Neuronal stem cell (in vitro differentiated cells): ENCODE data around the gene HERC4.

Experiments used
- DNase-seq: peaks from one replicate; pipeline ENCODE4 v3.0.0-alpha.2; 2013; ENCODE audit warnings: low spot score
- H2AFZ ChIP-seq: one replicate; pipeline ENCODE4 v1.6.1; 2013; ENCODE audit warnings: mild to moderate bottlenecking, low read length, inconsistent platforms
- H2AK5ac ChIP-seq: 2 replicates; pipeline ENCODE4 v1.6.1; 2013; ENCODE audit warnings: low read depth, mild to moderate bottlenecking, inconsistent platforms, low read length, moderate library complexity, mixed read lengths
- H2BK120ac ChIP-seq: 2 replicates; pipeline ENCODE4 v1.6.1; 2013; ENCODE audit warnings: low read depth, mild to moderate bottlenecking, inconsistent platforms, low read length, moderate library complexity, mixed read lengths
- H2BK12ac ChIP-seq: one replicate; pipeline ENCODE4 v1.6.1; 2013; ENCODE audit warnings: low read length, inconsistent platforms
- H2BK15ac ChIP-seq: 2 replicates; pipeline ENCODE4 v1.6.1; 2013; ENCODE audit warnings: mild to moderate bottlenecking, low read length, inconsistent platforms, mixed read lengths
- H2BK5ac ChIP-seq: one replicate; pipeline ENCODE4 v1.6.1; 2013; ENCODE audit warnings: inconsistent platforms, mild to moderate bottlenecking, low read length, moderate library complexity
- H3K14ac ChIP-seq: one replicate; pipeline ENCODE4 v1.6.1; 2013; ENCODE audit warnings: low read length, inconsistent platforms
- H3K18ac ChIP-seq: 2 replicates; pipeline ENCODE4 v1.6.1; 2013; ENCODE audit warnings: low read length, inconsistent platforms
- H3K23ac ChIP-seq: 2 replicates; pipeline ENCODE4 v1.6.1; 2013; ENCODE audit warnings: low read depth, mild to moderate bottlenecking, mixed read lengths, low read length, inconsistent platforms; ENCODE audit not compliant: poor library complexity
- H3K27ac ChIP-seq: replicated peaks from 3 replicates; pipeline ENCODE4 v1.5.1; 2013; ENCODE audit warnings: low read length, inconsistent platforms
- H3K27me3 ChIP-seq, 3 experiments: 2 replicates each; pipeline ENCODE4 v1.6.1; 2013; ENCODE audit warnings: low read length in 3 of 3, mild to moderate bottlenecking in 2 of 3, inconsistent platforms in 1 of 3, low read depth in 1 of 3, mixed read lengths in 1 of 3, moderate library complexity in 1 of 3; ENCODE audit not compliant: control insufficient read depth in 3 of 3, insufficient read depth in 3 of 3
- H3K36me3 ChIP-seq, 2 donors: replicated peaks in 1 of 2; 2 replicates each; pipeline ENCODE4 v1.6.1; 2013; ENCODE audit warnings: low read length in 2 of 2; ENCODE audit not compliant: control insufficient read depth in 2 of 2, insufficient read depth in 2 of 2
- H3K4ac ChIP-seq: 2 replicates; pipeline ENCODE4 v1.6.1; 2013; ENCODE audit warnings: inconsistent platforms, mild to moderate bottlenecking, low read length, moderate library complexity
- H3K4me1 ChIP-seq, 2 donors: 1 replicate in 1 of 2; 2 replicates in 1 of 2; pipeline ENCODE4 v1.6.1; 2013; ENCODE audit warnings: low read length in 2 of 2, low read depth in 1 of 2; ENCODE audit not compliant: control insufficient read depth in 2 of 2, insufficient read depth in 1 of 2
- H3K4me2 ChIP-seq: one replicate; pipeline ENCODE4 v1.6.1; 2013; ENCODE audit warnings: mild to moderate bottlenecking, low read length, inconsistent platforms; ENCODE audit not compliant: insufficient read depth, poor library complexity, severe bottlenecking
- H3K4me3 ChIP-seq, 2 donors: 2 replicates each; pipeline ENCODE4 v1.5.1; 2013; ENCODE audit warnings: low read length in 2 of 2, mild to moderate bottlenecking in 2 of 2, inconsistent platforms in 1 of 2, moderate library complexity in 1 of 2
- H3K79me1 ChIP-seq: one replicate; pipeline ENCODE4 v1.6.1; 2013; ENCODE audit warnings: low read depth, mild to moderate bottlenecking, inconsistent platforms, low read length, moderate library complexity
- H3K9ac ChIP-seq: one replicate; pipeline ENCODE4 v1.6.1; 2013; ENCODE audit warnings: mild to moderate bottlenecking, low read depth, low read length, inconsistent platforms; ENCODE audit not compliant: poor library complexity
- H3K9me3 ChIP-seq, 2 donors: replicated peaks in 1 of 2; 2 replicates each; pipeline versions ENCODE3 to v1.6.1; 2013; ENCODE audit warnings: low read length in 2 of 2, mild to moderate bottlenecking in 2 of 2, inconsistent platforms in 1 of 2, low read depth in 1 of 2, mixed read lengths in 1 of 2, moderate library complexity in 1 of 2; ENCODE audit not compliant: control insufficient read depth in 2 of 2, insufficient read depth in 1 of 2
- H4K8ac ChIP-seq: one replicate; pipeline ENCODE4 v1.6.1; 2013; ENCODE audit warnings: low read depth, mild to moderate bottlenecking, inconsistent platforms, low read length, moderate library complexity
- H4K91ac ChIP-seq: one replicate; pipeline ENCODE4 v1.6.1; 2013; ENCODE audit warnings: low read length, low read depth, mild to moderate bottlenecking, inconsistent platforms; ENCODE audit not compliant: poor library complexity
- WGBS, 2 donors: extraction: QIAGEN DNeasy Blood & Tissue Kit; methylation state at CpG; one replicate each; pipeline ENCODE4 v1.1.7; 2013; ENCODE audit warnings: missing lambda C conversion rate in 2 of 2, mixed read lengths in 1 of 2; ENCODE audit not compliant: insufficient read length in 2 of 2, insufficient replicate concordance in 1 of 2; ENCODE audit errors: extremely low coverage in 2 of 2; 5-methylcytosine and 5-hydroxymethylcytosine counted together

The HERC4 gene

GRCh38 chr10:68118657-68119056 lies 43.6 kb upstream of the HERC4 start:
- Histone ChIP-seq H2AK5ac (no peak overlapping the region), H3K36me3 (no peaks in the 10 kb centered on the region), H3K4me2 (no peak overlapping the region), H2BK5ac (no peak overlapping the region), H3K27me3 (peaks cover 0 to 6% (median 0%) of the 10 kb centered on the region in 3 experiments), H3K23ac (no peak overlapping the region), H2BK12ac (no peak overlapping the region), H4K91ac (no peak overlapping the region), H3K79me1 (peaks cover 1% of the 10 kb centered on the region), H2BK15ac (no peak overlapping the region), H3K9me3 (no peaks in the 10 kb centered on the region), H3K4me1 (no peaks in the 10 kb centered on the region), H3K27ac (no peak overlapping the region), H3K18ac (no peak overlapping the region), H3K9ac (no peak overlapping the region), H3K4ac (no peak overlapping the region), H3K14ac (no peak overlapping the region), H2BK120ac (no peak overlapping the region), H4K8ac (no peak overlapping the region), H3K4me3 (no peak overlapping the region), H2AFZ (no peak overlapping the region)
- whole genome bisulfite sequencing, 2 donors = no CpG with 5 or more reads among the region's 3 CpGs
- DNase-seq = no peak

- no peak overlapping the region for H4K91ac ChIP-seq
- no CpG with 5 or more reads among the region's 1 CpG for WGBS, 2 donors
- no peak overlapping the region for H3K4ac ChIP-seq
These were observed 37.8 kb upstream of the HERC4 start for GRCh38 chr10:68112837-68113236.

GRCh38 chr10:68111584-68111983 lies 36.5 kb upstream of the HERC4 start:
- Histone ChIP-seq H3K27ac (no peak overlapping the region), H2BK5ac (no peak overlapping the region)
- no CpG with 5 or more reads among the region's 2 CpGs for WGBS, 2 donors

More at GRCh38 chr10:68112837-68113236, 37.8 kb upstream of the HERC4 start:
- no peak overlapping the region for H3K14ac ChIP-seq
- H3K36me3 ChIP-seq = no peaks in the 10 kb centered on the region
- no peak overlapping the region for H2BK5ac ChIP-seq
- H4K8ac ChIP-seq = no peak overlapping the region
- H3K18ac ChIP-seq = no peak overlapping the region
- H3K9me3 ChIP-seq = no peaks in the 10 kb centered on the region
- no peak overlapping the region for H2BK15ac ChIP-seq
- H2BK120ac ChIP-seq = no peak overlapping the region
- peaks cover 1% of the 10 kb centered on the region for H3K79me1 ChIP-seq
- no peak for DNase-seq
- no peak overlapping the region for H2BK12ac ChIP-seq
- no peak overlapping the region for H3K4me2 ChIP-seq
- H2AK5ac ChIP-seq = no peak overlapping the region
- no peaks in the 10 kb centered on the region for H3K27me3 ChIP-seq
- no peaks in the 10 kb centered on the region for H3K4me1 ChIP-seq
- no peak overlapping the region for H3K9ac ChIP-seq
- no peak overlapping the region for H3K4me3 ChIP-seq
- H2AFZ ChIP-seq = no peak overlapping the region
- H3K27ac ChIP-seq = no peak overlapping the region
- H3K23ac ChIP-seq = no peak overlapping the region

GRCh38 chr10:68110027-68110426 lies 34.9 kb upstream of the HERC4 start:
- Histone ChIP-seq H3K9ac (no peak overlapping the region), H3K36me3 (no peaks in the 10 kb centered on the region), H3K9me3 (no peaks in the 10 kb centered on the region), H4K8ac (no peak overlapping the region), H3K79me1 (no peaks in the 10 kb centered on the region), H3K23ac (no peak overlapping the region), H3K4ac (no peak overlapping the region), H3K27me3 (no peaks in the 10 kb centered on the region), H3K18ac (no peak overlapping the region), H2BK120ac (no peak overlapping the region), H3K4me1 (no peaks in the 10 kb centered on the region), H4K91ac (no peak overlapping the region), H2AK5ac (no peak overlapping the region), H3K27ac (no peak overlapping the region), H3K14ac (no peak overlapping the region), H2AFZ (no peak overlapping the region), H2BK5ac (no peak overlapping the region), H2BK12ac (no peak overlapping the region), H3K4me3 (no peak overlapping the region), H3K4me2 (no peak overlapping the region), H2BK15ac (no peak overlapping the region)
- WGBS, 2 donors = no CpG with 5 or more reads among the region's 2 CpGs
- DNase-seq = no peak

More at GRCh38 chr10:68111584-68111983, 36.5 kb upstream of the HERC4 start:
- Histone ChIP-seq H3K4ac (no peak overlapping the region), H4K8ac (no peak overlapping the region), H3K9ac (no peak overlapping the region), H3K36me3 (no peaks in the 10 kb centered on the region), H2BK12ac (no peak overlapping the region), H3K14ac (no peak overlapping the region), H3K4me1 (no peaks in the 10 kb centered on the region), H3K23ac (no peak overlapping the region), H2BK120ac (no peak overlapping the region), H3K79me1 (no peaks in the 10 kb centered on the region), H3K4me3 (no peak overlapping the region), H2AFZ (no peak overlapping the region), H3K4me2 (no peak overlapping the region), H4K91ac (no peak overlapping the region), H3K27me3 (no peaks in the 10 kb centered on the region), H3K18ac (no peak overlapping the region), H3K9me3 (no peaks in the 10 kb centered on the region), H2AK5ac (no peak overlapping the region), H2BK15ac (no peak overlapping the region)
- DNase-seq = no peak
